GM10266 (cell line): ENCODE measurements around the gene GPRIN3.

Experiments
- DNase-seq: peaks from one replicate; pipeline ENCODE4 v3.0.0; 2012; ENCODE audit errors: extremely low spot score
- CTCF ChIP-seq: IDR thresholded peaks from 2 replicates; pipeline ENCODE4 v1.5.1; 2012; ENCODE audit warnings: mild to moderate bottlenecking, low read depth; ENCODE audit not compliant: control insufficient read depth, insufficient read depth; ENCODE audit errors: missing control alignments

Gene GPRIN3

GRCh38 chr4:89222170-89222569, 85.4 kb downstream of the GPRIN3 start:
- DNase-seq: no peak
- no peak for TF ChIP-seq CTCF

- no peak for DNase-seq
- TF ChIP-seq CTCF: no peak
Observed at GRCh38 chr4:89221167-89221867, 86.3 kb downstream of the GPRIN3 start.

- no peak for DNase-seq
- no peak for TF ChIP-seq CTCF
Observed at GRCh38 chr4:89218587-89218986, 89.0 kb downstream of the GPRIN3 start.

DNA sequence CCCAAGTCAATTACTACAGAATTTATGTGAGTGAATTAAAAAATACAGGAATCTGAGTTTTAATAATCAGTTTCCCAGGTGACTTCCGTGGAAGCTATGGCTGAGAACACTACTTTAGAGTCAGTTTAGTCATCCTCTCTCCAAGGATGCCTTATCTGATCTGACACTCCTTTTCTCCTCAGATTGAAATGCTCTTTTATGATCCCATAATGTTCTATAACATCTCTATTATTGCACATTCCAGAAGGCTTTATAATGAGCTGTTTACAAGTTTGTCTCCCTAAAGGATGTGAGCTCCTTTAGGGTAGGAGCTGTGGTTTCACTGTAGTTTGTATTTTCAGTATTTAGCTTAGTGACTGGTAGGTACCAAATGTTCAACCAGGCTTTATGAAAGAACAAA, 90.0 kb downstream of the GPRIN3 start:
- no peak for DNase-seq
- no peak for TF ChIP-seq CTCF

DNA sequence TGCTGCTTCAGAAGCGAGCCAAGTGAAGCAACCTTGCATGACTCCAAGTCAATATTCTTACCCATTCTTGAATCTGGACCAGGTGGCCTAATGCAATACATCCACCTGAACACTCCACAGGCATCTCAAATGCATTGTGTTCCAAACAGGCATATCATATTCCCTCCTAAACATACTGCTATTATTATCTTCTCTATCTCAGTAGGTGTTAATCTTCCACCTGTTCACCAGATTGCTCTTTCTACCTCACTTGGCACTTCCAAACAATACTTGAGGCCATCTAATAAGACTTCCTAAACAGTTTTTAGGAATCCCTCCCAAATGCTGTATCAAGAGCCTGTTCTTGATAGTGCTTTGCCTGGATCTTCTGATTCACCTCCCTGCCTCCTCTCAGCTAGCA, 90.7 kb downstream of the GPRIN3 start:
- no peak for TF ChIP-seq CTCF
- no peak for DNase-seq

DNA sequence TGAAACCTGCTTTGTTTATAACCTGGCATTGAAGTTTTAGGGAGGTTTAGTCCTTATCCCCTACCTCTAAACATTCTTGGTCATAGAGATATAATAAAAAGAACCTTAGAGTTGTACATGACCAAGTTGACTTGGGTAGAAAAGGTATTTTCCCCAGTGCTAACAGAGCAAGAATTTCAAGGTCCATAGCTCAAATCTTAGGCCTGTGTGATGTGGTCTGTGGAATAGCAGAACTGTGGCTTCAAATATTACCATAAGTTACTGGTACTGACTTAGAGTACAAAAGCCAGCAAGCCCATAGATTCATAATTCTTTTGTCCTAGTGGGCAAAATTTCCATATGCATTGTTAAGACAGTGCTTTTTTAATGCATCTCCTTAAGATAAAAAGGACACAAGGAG, 91.2 kb downstream of the GPRIN3 start:
- DNase-seq: no peak
- TF ChIP-seq CTCF: no peak

GRCh38 chr4:89215736-89216135, 91.9 kb downstream of the GPRIN3 start:
- TF ChIP-seq CTCF: no peak

More at GRCh38 chr4:89215736-89216135, 91.9 kb downstream of the GPRIN3 start:
- DNase-seq: no peak
